DLD1 (cell line): ENCODE data around the gene NMUR2.

Experiments
- in situ Hi-C: cut with HindIII; loops from 2 replicates; pipeline ENCODE4 v1.10.0; 2017; ENCODE audit warnings: low sequenced_read_pairs

The NMUR2 gene, protein sequence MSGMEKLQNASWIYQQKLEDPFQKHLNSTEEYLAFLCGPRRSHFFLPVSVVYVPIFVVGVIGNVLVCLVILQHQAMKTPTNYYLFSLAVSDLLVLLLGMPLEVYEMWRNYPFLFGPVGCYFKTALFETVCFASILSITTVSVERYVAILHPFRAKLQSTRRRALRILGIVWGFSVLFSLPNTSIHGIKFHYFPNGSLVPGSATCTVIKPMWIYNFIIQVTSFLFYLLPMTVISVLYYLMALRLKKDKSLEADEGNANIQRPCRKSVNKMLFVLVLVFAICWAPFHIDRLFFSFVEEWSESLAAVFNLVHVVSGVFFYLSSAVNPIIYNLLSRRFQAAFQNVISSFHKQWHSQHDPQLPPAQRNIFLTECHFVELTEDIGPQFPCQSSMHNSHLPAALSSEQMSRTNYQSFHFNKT

DNA sequence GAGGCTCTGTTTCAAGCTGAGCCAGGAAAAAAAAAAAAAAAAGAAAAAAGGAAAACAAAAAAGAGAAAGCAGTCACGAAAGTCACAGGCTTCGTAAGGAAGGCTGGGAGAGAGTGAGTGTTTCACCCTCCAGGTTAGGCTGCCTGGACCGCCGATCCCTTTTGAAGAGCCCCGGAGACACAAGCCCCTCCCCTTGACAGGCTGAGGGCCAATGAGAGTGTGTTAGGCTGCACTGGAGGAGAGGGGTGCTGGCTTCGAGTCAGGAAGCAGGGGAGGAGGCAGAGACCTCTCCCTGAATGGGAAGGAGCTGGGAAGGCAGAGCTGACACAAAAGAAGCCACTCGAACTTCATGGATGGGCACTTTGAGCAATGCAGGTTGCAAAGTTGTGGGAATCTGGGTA is at the start of gene NMUR2:
TSS of gene NMUR2 (minus strand) at position 135 of the 400 bp plus-strand sequence. CDS start 166 bp downstream, outside the sequence.
- in situ Hi-C loops = no loop called here

DNA sequence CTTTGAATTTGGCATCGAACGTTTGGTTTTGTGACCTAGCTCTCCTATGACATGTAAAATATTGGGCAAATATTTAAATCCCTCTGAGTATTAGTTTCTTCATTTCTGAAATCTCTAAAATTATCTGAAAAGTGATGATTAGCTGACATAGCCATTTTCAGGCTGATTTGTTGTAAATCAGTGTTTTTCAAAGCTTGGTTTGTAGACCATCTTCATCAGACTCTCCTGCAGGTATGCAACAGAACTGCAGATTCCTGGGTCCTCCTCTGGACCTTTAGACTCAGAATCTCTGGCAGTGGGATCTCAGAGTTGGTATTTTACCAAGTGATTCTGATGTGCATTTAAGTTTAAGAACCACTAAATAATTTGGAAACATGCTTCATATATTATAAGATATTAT is 38.9 kb upstream of the NMUR2 start:
- in situ Hi-C loops = no loop called here

DNA sequence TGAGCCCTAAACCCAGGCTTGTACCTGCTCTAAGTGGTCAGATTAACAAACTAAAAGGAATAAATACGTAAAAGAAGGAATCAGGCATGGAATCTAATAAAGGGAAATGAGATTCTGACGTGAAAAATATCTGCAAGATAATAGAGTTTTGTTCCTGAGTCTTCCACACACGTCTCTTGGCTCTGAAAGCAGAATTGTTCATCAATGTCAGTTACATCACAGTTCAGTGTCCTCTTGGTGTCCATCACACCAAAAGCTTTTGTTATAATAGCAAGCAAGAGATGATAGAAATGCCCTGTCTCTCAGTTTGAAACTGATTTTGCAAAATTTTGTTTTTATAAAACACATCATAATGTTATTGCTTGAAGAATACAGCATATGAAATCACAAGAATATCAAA is 34.7 kb upstream of the NMUR2 start:
- in situ Hi-C loops = no loop called here

DNA sequence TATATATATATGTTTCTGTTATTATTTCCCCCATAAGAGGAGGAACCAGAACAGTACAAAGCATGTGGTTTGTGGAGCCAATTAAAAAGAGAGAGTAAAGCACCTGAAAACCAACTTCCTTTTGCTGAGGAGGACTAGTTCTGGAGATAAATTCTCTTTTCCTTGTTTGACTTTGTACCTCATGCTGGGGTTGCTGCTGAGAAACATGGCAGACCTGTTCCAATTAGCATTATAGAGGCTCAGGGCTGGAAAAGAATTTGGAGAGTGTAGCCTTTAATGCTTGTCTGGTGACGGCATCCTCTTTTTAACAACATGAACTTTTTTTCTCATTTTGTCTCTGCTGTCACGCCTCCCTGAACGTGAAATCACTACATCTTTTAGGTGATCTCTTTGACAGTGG is 32.8 kb upstream of the NMUR2 start:
- in situ Hi-C loops = no loop called here

DNA sequence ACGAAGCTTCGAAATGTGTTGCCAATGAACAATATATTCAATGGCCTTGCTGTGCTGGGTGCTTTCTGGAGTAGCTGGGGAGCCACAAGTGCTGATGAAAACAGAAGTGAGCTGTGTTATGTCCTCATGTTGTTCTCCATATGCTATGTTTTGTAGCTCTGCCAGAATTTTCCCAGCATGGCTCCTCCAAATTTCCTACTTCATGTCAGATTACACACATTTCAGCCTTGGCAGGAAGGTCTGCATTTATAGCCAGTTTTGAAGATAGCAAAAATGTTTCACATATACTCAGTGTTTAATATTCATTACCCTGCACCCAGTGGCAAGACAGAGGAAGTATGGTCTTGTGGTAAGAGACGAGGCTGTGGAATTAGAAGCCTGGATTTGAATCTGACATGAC is 22.6 kb upstream of the NMUR2 start:
- in situ Hi-C loops = no loop called here

DNA sequence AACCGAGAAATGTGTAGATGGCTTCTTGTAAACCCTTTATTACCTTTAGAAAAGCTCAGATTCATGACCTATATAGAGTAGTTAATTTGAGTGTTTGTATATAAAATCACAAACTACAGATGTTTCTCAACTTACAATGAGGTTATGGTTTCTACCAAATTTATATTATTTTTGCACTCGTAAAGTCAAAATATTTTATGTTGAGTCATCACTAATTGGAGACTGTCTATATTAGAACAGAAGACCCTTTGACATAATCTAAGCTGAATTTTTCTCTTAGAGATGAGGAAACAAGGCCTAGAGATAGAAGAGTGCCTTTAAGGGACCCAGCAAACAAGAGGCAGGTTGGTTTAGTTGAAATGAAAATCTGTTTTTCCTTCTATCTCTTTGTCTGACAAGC is 20.0 kb upstream of the NMUR2 start:
- in situ Hi-C loops = no loop called here

DNA sequence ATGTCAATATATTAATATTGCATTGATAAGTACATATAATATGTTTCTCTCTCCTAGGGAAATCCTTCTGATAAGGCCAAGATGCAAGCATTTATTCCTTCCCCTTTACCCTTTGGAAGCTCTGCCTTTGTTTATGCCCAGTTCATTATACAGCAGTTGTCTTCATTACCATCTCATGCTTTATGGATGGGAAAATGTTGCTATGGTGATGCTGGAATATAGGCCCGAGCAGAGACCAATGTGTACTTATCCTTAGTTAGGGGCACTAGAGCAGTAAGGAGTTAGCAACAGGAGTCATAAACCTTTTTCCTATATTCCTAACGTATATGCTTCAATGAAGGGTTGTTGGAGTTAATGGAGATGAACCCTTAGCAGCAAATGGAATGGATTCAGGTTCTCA is 19.4 kb upstream of the NMUR2 start:
- in situ Hi-C loops = no loop called here

DNA sequence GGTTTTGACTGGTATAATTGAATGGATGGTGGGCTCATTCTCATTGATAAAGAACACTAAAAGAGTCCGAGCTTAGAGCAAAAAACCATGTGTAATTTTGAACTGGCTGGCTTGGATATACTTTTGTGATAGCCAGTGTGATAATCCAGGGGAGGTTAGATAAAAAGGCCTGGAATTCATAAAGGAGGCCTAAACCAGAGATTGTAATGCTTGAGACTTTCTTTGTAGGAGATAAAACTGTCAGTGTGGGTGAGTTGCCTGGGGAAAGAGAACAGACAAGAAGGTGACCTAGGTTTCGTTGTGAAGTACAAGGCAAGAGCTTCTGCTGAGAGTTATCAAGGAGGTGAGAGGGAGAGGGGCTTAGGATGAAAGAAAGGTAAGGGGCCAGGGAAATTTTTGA is 17.0 kb upstream of the NMUR2 start:
- in situ Hi-C loops = no loop called here

DNA sequence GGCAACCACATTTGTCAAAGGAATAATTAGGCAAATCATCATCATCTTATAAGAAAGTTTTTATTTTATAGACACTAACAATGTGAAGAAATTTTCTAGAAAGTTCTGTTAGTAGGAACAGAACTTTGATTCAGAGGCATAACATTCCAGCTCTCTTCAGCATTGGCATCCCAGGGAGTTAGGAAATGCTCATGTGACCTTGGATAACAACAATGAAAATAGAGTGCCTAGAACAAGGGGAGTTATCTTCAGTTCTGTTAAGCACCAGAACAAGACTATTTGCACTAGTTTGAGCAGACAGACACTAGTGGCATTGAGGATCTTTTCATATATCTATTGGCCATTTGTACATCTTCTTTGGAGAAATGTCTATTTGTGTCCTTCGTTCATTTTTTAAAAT is 7.0 kb upstream of the NMUR2 start:
- in situ Hi-C loops = no loop called here

DNA sequence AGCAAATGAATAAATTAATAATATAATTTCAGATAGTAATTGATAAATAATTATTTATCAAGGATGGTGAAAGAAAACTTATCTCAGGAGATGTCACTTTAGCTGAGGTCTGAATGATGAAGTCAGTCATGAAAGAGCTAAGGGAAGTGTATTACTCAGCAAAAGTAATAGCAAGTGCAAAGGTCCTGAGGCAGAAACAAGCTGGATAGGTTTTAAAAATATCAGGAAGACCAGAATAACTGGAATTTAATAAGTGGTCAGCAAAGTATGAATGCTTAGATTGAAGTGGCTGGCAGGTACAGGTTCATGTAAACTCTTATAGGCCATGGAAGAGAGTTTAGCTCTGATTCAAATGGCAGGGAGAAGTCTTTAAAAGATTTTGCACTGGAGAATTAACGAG is 1.0 kb upstream of the NMUR2 start:
- in situ Hi-C loops = no loop called here

DNA sequence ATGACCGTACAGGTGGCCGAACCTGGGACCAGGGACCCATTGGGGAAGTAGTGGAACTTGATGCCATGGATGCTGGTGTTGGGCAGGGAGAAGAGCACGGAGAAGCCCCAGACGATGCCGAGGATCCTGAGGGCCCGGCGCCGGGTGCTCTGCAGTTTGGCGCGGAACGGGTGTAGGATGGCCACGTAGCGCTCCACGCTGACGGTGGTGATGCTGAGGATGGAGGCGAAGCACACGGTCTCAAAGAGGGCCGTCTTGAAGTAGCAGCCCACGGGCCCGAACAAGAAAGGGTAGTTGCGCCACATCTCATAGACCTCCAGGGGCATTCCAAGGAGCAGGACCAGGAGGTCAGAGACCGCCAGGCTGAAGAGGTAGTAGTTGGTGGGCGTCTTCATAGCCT is 585 bp downstream of the NMUR2 start:
- in situ Hi-C loops = no loop called here

DNA sequence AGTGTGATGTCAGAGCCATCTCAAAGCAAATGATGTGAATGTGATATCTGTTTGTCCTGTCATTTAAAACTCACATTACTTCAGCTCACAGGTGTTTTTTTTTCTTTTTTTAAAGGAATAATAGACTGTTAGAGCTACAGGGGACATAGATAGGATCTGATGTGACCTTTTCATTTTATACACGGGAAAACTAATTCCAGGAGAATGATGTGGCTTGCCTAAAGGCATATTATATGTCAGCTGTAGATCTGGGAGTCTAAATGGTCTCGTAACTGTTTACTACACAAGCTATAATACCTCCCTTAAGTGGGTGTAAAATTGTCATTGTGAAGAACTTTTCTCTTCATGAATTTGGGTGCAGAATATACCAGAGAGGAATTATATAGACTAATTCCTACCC is 2.0 kb downstream of the NMUR2 start:
- in situ Hi-C loops = no loop called here

DNA sequence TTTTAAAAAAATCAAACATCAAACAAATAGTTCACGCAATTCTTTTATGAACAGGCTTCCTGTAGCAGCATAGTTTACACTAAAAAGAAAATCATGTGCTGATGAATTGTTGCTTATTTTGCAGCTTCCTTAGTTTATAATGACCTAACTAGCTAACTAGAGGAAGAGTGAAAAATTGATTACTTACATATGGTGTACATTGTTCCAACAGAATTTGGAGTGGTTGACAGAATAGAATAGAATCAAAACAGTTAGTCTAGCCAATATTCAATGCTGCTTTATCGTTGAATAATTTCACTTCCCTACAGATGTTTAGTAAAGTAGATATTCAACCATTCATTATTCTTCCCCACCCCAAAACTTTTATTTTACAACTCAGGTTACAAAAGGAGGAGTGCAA is 4.2 kb downstream of the NMUR2 start:
- in situ Hi-C loops = no loop called here

DNA sequence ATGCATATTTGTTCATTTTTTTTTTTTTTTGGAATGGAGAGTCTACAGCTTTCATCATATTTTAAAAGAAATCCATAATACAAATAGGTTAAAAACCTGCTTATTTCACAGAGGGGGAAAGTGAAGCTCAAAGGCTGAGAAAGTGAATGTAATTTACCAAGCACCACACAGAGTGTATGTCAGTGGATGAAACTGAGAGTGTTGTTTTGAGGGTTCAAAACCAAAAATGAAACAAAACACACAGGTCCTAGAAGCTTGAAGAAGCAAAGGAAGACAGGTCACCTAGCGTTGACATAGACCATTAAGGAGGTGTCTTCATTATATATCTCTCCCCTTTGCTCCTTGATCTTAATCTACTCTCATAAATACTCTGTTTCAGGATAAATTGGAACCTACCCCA is 7.5 kb downstream of the NMUR2 start:
- in situ Hi-C loops = loop anchor here (5.0 kb wide), 1 partner anchor 65 kb away; no protein-coding TSS in a partner anchor

DNA sequence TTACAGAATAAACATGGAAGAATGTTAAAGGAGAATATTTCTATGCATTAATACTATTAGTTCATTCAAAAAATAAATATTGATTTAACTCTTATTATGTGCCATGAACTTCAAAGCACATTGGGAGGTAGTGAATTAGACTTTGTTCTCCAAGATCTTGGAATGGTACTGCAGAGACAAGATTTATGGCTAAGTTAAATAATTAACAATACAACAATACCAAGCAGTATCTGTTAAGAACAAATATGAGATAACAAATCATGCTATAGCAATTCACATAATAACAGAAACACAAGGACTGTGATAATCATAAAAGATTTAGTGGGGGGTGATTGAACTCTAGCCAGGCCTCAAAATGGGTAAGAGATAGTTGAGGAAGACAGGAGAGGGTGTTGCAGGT is 11.6 kb downstream of the NMUR2 start:
- in situ Hi-C loops = no loop called here

DNA sequence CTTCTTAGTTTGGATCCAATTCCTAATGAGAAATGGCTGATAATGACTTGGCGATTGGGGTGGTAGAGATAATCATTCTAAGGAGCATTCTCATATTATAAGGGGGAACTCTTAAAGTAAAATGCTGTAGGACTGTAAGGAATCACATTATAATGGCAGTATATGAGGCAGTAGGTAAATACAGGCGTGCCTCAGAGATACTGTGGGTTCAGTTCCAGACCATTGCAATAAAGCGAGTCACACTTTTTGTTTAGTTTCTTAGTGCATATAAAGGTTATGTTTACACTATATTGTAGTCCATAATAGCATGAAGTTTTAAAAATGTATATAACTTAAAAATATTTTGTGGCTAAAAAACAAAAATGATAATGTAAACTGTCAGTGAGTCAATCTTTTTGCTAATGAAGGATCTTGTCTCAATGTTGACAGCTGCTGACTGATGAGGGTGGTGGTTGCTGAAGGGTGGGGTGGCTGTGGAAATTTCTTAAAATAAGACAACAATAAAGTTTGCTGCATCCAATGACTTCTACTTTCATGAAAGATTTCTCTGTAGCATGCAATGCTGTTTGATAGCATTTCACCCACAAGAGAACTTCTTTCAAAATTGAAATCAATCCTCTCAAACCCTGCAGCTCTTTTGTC is 15.8 kb downstream of the NMUR2 start:
- in situ Hi-C loops = no loop called here

DNA sequence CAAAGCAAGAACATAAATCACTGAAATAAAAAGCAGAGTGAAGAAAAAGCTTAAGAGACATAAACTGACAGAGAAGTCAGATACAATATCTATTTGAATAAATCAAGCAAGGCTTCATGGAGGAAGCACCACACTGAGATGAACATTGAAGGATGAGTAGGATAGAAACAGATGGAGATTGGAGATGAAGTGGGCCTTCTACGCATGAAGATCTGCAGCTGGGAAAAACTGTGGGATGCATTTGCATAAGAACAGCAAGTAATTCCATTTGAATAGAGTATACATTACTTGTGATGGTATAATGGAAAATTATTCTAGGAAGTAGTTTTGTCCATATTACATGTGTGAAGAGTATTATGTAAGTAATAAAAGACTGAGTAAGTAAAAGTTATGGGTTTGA is 16.5 kb downstream of the NMUR2 start:
- in situ Hi-C loops = no loop called here

DNA sequence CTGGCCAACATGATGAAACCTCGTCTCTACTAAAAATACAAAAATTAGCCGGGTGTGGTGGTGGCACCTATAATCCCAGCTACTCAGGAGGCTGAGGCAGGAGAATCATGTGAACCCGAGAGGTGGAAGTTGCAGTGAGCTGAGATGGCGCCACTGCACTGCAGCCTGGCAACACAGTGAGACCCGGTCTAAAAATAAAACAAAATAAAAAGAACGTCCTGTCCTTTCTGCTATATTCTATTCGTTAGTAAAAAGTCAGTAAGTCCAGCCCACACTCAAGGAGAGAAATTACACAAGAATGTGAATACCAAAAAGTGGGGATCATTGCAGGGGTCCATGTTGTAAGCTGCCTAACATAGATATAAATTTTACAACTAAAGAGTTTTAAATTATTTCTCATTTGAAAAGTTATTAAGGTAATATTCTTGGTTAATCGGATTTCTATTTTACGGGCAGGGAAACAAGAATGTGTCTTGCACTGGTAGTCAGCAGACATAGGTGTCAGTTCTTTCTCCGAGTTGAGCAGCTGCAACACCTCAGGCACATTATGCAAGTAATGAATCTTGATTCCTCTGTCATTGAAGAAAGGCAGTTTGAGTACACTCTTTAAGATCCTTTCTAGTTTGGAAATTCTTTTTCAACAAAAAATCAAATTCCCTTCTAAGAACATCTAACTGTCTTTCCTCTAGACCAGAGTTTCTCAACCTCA is 24.5 kb downstream of the NMUR2 start:
- in situ Hi-C loops = no loop called here

DNA sequence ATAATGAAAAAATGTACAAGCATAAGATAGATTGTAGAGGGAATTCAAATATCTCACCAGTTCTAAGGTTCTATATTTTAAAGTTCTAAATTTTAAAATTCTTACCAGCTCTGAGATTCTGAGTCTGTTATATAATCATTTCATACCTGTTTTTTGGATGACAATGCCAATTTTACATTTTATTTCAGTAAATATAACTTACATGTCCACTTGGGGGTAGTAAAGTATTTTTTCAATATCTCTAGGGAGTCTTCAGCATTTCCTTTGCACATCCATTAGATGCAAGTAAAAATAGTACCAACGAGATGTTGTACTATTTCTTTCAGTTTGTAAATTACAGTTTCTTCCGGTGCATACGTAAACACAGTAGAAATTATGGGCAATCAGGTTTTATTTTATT is 25.7 kb downstream of the NMUR2 start:
- in situ Hi-C loops = no loop called here

DNA sequence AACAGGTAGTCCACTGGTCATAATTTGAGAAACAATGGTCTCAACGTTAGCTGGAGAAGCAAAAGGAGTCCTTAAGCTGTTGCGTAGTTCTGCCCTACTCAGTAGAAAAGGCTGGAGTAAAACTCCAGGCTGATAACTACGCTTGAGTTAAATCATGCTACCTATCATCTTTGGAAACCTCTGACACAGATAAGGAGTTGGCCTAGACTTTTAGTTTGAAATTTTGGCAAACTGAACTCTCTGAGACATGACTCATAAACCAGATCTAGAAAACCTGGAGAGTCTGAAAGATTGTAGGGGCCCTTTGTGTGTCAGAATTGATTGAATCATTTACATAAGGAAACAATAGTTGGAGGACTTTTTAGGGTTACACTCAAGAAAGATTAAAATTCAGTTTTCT is 26.3 kb downstream of the NMUR2 start:
- in situ Hi-C loops = no loop called here

DNA sequence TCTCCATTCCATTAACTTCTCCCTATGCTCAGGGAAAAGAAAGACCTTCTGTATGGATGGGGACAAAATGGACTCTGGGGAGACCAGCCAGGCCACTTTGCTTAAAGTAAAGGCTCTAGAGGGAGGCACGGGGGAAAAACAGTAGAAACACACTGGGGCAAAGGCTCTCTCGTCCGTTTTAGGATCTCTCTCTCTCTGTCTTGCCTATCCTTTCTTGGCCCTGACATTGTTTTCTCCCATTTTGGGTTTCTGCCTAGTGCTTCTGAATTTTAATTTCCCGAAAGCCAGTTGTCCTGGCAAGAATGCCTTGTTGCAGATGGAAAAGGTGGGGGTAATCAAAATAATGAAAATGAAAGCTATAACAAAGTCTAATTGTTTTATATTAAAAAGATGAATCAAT is 28.2 kb downstream of the NMUR2 start:
- in situ Hi-C loops = no loop called here

DNA sequence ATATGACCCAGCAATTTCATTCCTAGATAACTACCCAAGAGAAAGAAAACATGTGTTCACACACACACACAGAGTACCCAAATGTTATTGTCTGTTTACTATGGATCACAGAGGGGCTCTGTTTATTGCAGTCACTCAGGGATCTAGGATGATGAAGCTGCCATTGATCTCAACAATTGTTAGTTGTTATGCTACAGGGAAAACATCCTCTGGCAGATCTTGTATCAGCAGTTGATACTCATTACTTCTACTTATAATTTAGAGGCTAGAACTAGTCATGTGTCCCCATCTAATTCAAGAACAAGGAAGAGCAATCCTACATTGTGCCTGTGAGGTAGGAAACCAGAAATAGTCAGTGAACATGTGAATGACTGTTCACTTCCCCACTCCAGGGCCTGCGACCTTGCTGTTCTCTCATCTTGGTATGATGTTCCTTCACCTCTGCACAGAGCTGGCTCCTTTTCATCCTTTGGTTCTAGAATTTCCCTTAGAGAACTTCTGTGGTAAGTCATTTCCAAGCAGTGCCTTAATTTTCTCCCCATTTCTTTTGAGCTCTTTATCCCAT is 30.3 kb downstream of the NMUR2 start:
- in situ Hi-C loops = no loop called here
